HepG2 (cell line): ENCODE results near the gene PLAAT3.
"Not testable (repeated sequence)": the region's sequence is repeated elsewhere in the genome, so short reads cannot be mapped to it uniquely, and the experiment has no call there.

Experiments
- EP300 ChIP-seq, 3 experiments: sonication (generic) in 1 of 3; formaldehyde crosslinking in 1 of 3; IDR thresholded peaks; 2 replicates each; pipeline versions ENCODE4 v1.5.1 to v1.6.1; 2011 to 2020; ENCODE audit warnings: low read depth in 2 of 3, low read length in 2 of 3, borderline replicate concordance in 1 of 3, improper control_type of control experiment in 1 of 3, mild to moderate bottlenecking in 1 of 3, missing genetic modification reagents in 1 of 3, moderate library complexity in 1 of 3
- KDM3A ChIP-seq: IDR thresholded peaks from 2 replicates; pipeline ENCODE4 v1.6.1; 2018; ENCODE audit warnings: low read depth, missing compliant biosample characterization
- KDM5B ChIP-seq: sonication (generic); formaldehyde crosslinking; IDR thresholded peaks from 2 replicates; pipeline ENCODE4 v1.4.0; 2020; ENCODE audit warnings: missing genetic modification reagents, mild to moderate bottlenecking, borderline replicate concordance
- SUZ12 ChIP-seq: fragments of 150-350 bp; IDR thresholded peaks from 2 replicates; pipeline ENCODE4 v1.6.1; 2014; ENCODE audit warnings: low read depth, low read length
- ZNF121 ChIP-seq: sonication (generic); formaldehyde crosslinking; IDR thresholded peaks from 2 replicates; pipeline ENCODE4 v1.5.0; 2020; ENCODE audit warnings: mild to moderate bottlenecking, missing genetic modification reagents
- ZNF768 ChIP-seq: sonication (generic); formaldehyde crosslinking; IDR thresholded peaks from 2 replicates; pipeline ENCODE4 v1.4.0; 2020; ENCODE audit warnings: missing genetic modification reagents
- TF ChIP-seq, protein P1 (sequence below): sonication (generic); formaldehyde crosslinking; IDR thresholded peaks from 2 replicates; pipeline ENCODE4 v1.5.0; 2020; ENCODE audit warnings: mild to moderate bottlenecking, missing genetic modification reagents, moderate library complexity
- TF ChIP-seq, protein P2 (sequence below): sonication (generic); formaldehyde crosslinking; IDR thresholded peaks from 2 replicates; pipeline ENCODE4 v1.5.1; 2020; ENCODE audit warnings: missing genetic modification reagents, mild to moderate bottlenecking, borderline replicate concordance

DNA sequence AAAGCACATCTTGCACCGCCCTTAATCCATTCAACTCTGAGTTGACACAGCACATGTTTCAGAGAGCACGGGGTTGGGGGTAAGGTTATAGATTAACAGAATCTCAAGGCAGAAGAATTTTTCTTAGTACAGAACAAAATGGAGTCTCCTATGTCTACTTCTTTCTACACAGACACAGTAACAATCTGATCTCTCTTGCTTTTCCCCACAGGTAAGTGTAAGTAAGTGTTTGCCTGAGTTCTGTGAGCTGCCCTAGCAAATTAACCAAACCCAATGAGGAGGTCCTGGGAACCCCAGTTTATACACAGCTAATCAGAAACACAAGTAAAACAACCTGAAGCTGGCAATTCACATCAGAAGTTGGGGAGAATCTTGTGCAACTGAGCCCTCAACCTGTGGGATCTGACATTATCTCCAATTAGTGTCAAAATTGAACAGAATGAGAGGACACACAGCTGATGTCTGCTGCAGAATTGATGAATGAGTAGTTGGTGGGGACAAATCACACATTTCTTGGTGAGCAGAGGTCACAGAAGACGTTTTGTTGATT lies 85.4 kb downstream of the PLAAT3 start:
- TF ChIP-seq, protein P1, sequence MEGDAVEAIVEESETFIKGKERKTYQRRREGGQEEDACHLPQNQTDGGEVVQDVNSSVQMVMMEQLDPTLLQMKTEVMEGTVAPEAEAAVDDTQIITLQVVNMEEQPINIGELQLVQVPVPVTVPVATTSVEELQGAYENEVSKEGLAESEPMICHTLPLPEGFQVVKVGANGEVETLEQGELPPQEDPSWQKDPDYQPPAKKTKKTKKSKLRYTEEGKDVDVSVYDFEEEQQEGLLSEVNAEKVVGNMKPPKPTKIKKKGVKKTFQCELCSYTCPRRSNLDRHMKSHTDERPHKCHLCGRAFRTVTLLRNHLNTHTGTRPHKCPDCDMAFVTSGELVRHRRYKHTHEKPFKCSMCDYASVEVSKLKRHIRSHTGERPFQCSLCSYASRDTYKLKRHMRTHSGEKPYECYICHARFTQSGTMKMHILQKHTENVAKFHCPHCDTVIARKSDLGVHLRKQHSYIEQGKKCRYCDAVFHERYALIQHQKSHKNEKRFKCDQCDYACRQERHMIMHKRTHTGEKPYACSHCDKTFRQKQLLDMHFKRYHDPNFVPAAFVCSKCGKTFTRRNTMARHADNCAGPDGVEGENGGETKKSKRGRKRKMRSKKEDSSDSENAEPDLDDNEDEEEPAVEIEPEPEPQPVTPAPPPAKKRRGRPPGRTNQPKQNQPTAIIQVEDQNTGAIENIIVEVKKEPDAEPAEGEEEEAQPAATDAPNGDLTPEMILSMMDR (CRISPR knock-in tag) = not testable (repeated sequence)
- TF ChIP-seq EP300 (IDR thresholded peaks at IDR 0.05; ENCODE audit: low read depth in 2 of 2, low read length in 2 of 2); EP300 (CRISPR knock-in tag; IDR thresholded peaks at IDR 0.05; ENCODE audit: borderline replicate concordance); ZNF121 (CRISPR knock-in tag); KDM5B; KDM3A (CRISPR knock-in tag); SUZ12; ZNF768 (CRISPR knock-in tag): not testable (repeated sequence)
- TF ChIP-seq, protein P2, sequence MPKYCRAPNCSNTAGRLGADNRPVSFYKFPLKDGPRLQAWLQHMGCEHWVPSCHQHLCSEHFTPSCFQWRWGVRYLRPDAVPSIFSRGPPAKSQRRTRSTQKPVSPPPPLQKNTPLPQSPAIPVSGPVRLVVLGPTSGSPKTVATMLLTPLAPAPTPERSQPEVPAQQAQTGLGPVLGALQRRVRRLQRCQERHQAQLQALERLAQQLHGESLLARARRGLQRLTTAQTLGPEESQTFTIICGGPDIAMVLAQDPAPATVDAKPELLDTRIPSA (CRISPR knock-in tag) = not testable (repeated sequence)
